ENCODE measurements around the gene NACC2. TPM values are rescaled to one million over a fixed set of nuclear protein-coding genes. Genes with fewer than 3 reads are reported as not detected.

Gene NACC2
- polyA plus RNA-seq, 1 donor (not counting 4 experiments of a cell fraction or from before 2014, with no cell fraction given): 4.6 TPM

GRCh38 chr9:136096505-136097001 lies 1.5 kb upstream of the NACC2 start:
- no peak for FAIRE-seq
- H3K4me2 ChIP-seq (ENCODE audit: control insufficient read depth, extremely low read depth, insufficient read depth, low read depth, low read length): no peak overlapping the region

GRCh38 chr9:136093995-136094881 lies 851 bp downstream of the NACC2 start:
- H3K36me3 ChIP-seq (ENCODE audit: control insufficient read depth in 2 of 2, extremely low read depth in 1 of 2, insufficient read depth in 2 of 2, low read length in 2 of 2): peaks cover 5 to 6% of the 10 kb centered on the region in 2 experiments
- DNase-seq (ENCODE audit: low read depth, low spot score) (no peak), FAIRE-seq (no peak)
- no peaks in the 10 kb centered on the region for H3K9me3 ChIP-seq (ENCODE audit: control insufficient read depth, low read depth, low read length)
- TF ChIP-seq EZH2 (IDR thresholded peaks at IDR 0.05; ENCODE audit: low read length): no peak
- peak in 2 of 3 experiments; percentile 7 to 18 for TF ChIP-seq CTCF (optimal IDR thresholded peaks at IDR 0.05 in 1 of 3, IDR thresholded peaks at IDR 0.05 in 1 of 3, conservative IDR thresholded peaks at IDR 0.05 in 1 of 3; ENCODE audit: extremely low read depth in 1 of 3, insufficient read depth in 2 of 3, low read length in 3 of 3)
- H2AFZ ChIP-seq (ENCODE audit: control insufficient read depth, low read length): peak overlapping the region; percentile 22
- no peaks in the 10 kb centered on the region for H3K9me1 ChIP-seq (ENCODE audit: control insufficient read depth, extremely low read depth, insufficient read depth, low read length)
- dilution Hi-C loops (cut with MboI; ENCODE audit: extremely low pct_ligation_motif_present, low sequenced_read_pairs): no loop called here
- H3K27ac ChIP-seq (ENCODE audit: control insufficient read depth, insufficient read depth, low read length): peak overlapping the region; percentile 43
- H3K4me1 ChIP-seq (ENCODE audit: control insufficient read depth, extremely low read depth, insufficient read depth, low read length): peaks cover 18% of the 10 kb centered on the region
- H3K79me2 ChIP-seq (ENCODE audit: control insufficient read depth, insufficient read depth, low read length): peaks cover 54% of the 10 kb centered on the region
- H4K20me1 ChIP-seq (ENCODE audit: control insufficient read depth, extremely low read depth, insufficient read depth, low read length): peaks cover 15% of the 10 kb centered on the region
- H3K27me3 ChIP-seq (ENCODE audit: control insufficient read depth, extremely low read depth, insufficient read depth, low read length): peaks cover 5% of the 10 kb centered on the region
- peak overlapping the region; percentile 87 for H3K4me2 ChIP-seq (ENCODE audit: control insufficient read depth, extremely low read depth, insufficient read depth, low read depth, low read length)
- peak overlapping the region; percentile 76 to 90 (median 78) for H3K4me3 ChIP-seq (ENCODE audit: control insufficient read depth in 2 of 3, extremely low read depth in 1 of 3, insufficient read depth in 2 of 3, low read depth in 1 of 3, low read length in 3 of 3)
- H3K9ac ChIP-seq (ENCODE audit: control insufficient read depth, extremely low read depth, insufficient read depth, low read length): peak overlapping the region; percentile 81

More at GRCh38 chr9:136096505-136097001, 1.5 kb upstream of the NACC2 start:
- no peak overlapping the region for H3K27ac ChIP-seq (ENCODE audit: control insufficient read depth, insufficient read depth, low read length)
- TF ChIP-seq EZH2 (IDR thresholded peaks at IDR 0.05; ENCODE audit: low read length) (no peak), CTCF (optimal IDR thresholded peaks at IDR 0.05 in 1 of 3, IDR thresholded peaks at IDR 0.05 in 1 of 3, conservative IDR thresholded peaks at IDR 0.05 in 1 of 3; ENCODE audit: extremely low read depth in 1 of 3, insufficient read depth in 2 of 3, low read length in 3 of 3) (no peak)
- no peaks in the 10 kb centered on the region for H3K9me3 ChIP-seq (ENCODE audit: control insufficient read depth, low read depth, low read length)
- H2AFZ ChIP-seq (ENCODE audit: control insufficient read depth, low read length): no peak overlapping the region
- dilution Hi-C loops (cut with MboI; ENCODE audit: extremely low pct_ligation_motif_present, low sequenced_read_pairs): no loop called here
- H3K4me1 ChIP-seq (ENCODE audit: control insufficient read depth, extremely low read depth, insufficient read depth, low read length): peaks cover 14% of the 10 kb centered on the region
- peaks cover 6% of the 10 kb centered on the region for H3K27me3 ChIP-seq (ENCODE audit: control insufficient read depth, extremely low read depth, insufficient read depth, low read length)
- peaks cover 31% of the 10 kb centered on the region for H3K79me2 ChIP-seq (ENCODE audit: control insufficient read depth, insufficient read depth, low read length)
- no peak for DNase-seq (ENCODE audit: low read depth, low spot score)
- peaks cover 8% of the 10 kb centered on the region for H4K20me1 ChIP-seq (ENCODE audit: control insufficient read depth, extremely low read depth, insufficient read depth, low read length)
- peaks cover 5 to 6% of the 10 kb centered on the region in 2 experiments for H3K36me3 ChIP-seq (ENCODE audit: control insufficient read depth in 2 of 2, extremely low read depth in 1 of 2, insufficient read depth in 2 of 2, low read length in 2 of 2)
- H3K4me3 ChIP-seq (ENCODE audit: control insufficient read depth in 2 of 3, extremely low read depth in 1 of 3, insufficient read depth in 2 of 3, low read depth in 1 of 3, low read length in 3 of 3): no peak overlapping the region
- H3K9ac ChIP-seq (ENCODE audit: control insufficient read depth, extremely low read depth, insufficient read depth, low read length): no peak overlapping the region
- H3K9me1 ChIP-seq (ENCODE audit: control insufficient read depth, extremely low read depth, insufficient read depth, low read length): no peaks in the 10 kb centered on the region
